Measurements from ENCODE around the gene KLHL3. TPM values are rescaled to one million over a fixed set of nuclear protein-coding genes. Genes with fewer than 3 reads are reported as not detected.

KLHL3 gene
- total and polyA plus RNA-seq, 4 donors, result 1.0 to 14.2 (median 4.4) TPM

- Histone ChIP-seq H3K9ac (ENCODE audit: insufficient read depth in 1 of 2, low read length in 2 of 2) (no peak overlapping the region), H3K36me3 (ENCODE audit: control insufficient read depth in 4 of 4, insufficient read depth in 4 of 4, low read length in 4 of 4) (no peaks in the 10 kb centered on the region), H3K27ac (ENCODE audit: low read depth in 1 of 2, low read length in 1 of 2) (no peak overlapping the region), H3K27me3 (ENCODE audit: control insufficient read depth in 3 of 3, insufficient read depth in 3 of 3, low read length in 2 of 3) (peaks cover 0 to 2% (median 2%) of the 10 kb centered on the region in 3 donors), H3K9me3 (ENCODE audit: control insufficient read depth in 4 of 4, insufficient read depth in 3 of 4, low read length in 3 of 4) (no peaks in the 10 kb centered on the region), H3K4me1 (ENCODE audit: control insufficient read depth in 5 of 5, insufficient read depth in 5 of 5, low read length in 5 of 5) (no peaks in the 10 kb centered on the region), H3K4me3 (no peak overlapping the region)
- ATAC-seq (ENCODE audit: insufficient read depth, low FRiP score), result no peak
- no peak for TF ChIP-seq CTCF (IDR thresholded peaks at IDR 0.05; ENCODE audit: control extremely low read depth, extremely low read depth)
- WGBS, 2 donors, result 88 to 100% methylated on average over 2 of the region's 2 CpGs
- DNase-seq, result no peak
These were observed 126.8 kb downstream of the KLHL3 start for GRCh38 chr5:137609127-137609526.

DNA sequence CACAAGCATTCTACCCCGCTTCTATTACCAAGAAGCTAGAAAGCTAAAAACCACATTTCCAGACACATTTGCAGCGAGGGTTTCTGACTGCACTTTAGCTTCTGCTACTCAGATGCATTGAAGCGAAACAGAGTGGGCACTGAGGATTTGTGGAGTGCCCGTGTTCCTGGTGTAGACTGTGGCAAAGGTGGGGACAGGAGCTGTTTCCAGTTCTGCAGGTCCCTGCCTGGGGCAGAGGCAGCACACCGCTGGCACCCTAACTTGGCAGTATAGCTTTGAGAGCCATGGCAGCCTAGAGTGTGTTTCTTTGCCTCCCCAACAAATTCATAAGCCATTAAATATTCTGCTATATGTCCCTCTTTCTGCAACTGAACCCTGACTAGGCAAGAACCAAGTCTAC, 128.1 kb downstream of the KLHL3 start:
- H3K9ac ChIP-seq (ENCODE audit: insufficient read depth in 1 of 2, low read length in 2 of 2), result no peak overlapping the region

DNA sequence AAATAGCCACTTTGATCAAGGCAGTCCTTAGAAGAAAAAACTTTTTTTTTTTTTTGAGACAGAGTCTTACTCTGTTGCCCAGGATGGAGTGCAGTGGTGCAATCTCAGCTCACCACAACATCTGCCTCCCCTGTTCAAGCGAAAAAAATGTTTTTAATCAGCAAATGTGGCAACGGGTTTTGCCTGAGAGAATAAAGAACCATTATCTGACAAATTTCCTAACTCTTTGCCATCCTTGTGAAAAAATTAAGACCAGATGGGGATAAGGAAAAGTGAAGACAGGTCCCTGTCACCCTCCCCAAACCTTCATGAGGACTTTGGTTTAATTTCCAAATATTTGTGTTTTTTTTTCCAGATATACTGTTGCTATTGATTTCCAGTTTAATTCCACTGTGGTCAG, 129.5 kb downstream of the KLHL3 start:
- no peaks in the 10 kb centered on the region for H3K4me1 ChIP-seq (ENCODE audit: control insufficient read depth in 5 of 5, insufficient read depth in 5 of 5, low read length in 5 of 5)
- WGBS, 2 donors, result 68 to 76% methylated on average over 2 of the region's 2 CpGs
- no peak for TF ChIP-seq CTCF (IDR thresholded peaks at IDR 0.05; ENCODE audit: control extremely low read depth, extremely low read depth)
- no peak for DNase-seq
- no peak for ATAC-seq (ENCODE audit: insufficient read depth, low FRiP score)
- H3K9me3 ChIP-seq (ENCODE audit: control insufficient read depth in 4 of 4, insufficient read depth in 3 of 4, low read length in 3 of 4), result no peaks in the 10 kb centered on the region
- no peak overlapping the region for H3K4me3 ChIP-seq
- H3K27me3 ChIP-seq (ENCODE audit: control insufficient read depth in 3 of 3, insufficient read depth in 3 of 3, low read length in 2 of 3), result peaks cover 0 to 2% (median 2%) of the 10 kb centered on the region in 3 donors
- H3K9ac ChIP-seq (ENCODE audit: insufficient read depth in 1 of 2, low read length in 2 of 2), result no peak overlapping the region
- no peak overlapping the region for H3K27ac ChIP-seq (ENCODE audit: low read depth in 1 of 2, low read length in 1 of 2)
- H3K36me3 ChIP-seq (ENCODE audit: control insufficient read depth in 4 of 4, insufficient read depth in 4 of 4, low read length in 4 of 4), result no peaks in the 10 kb centered on the region

More for the DNA sequence above, 128.1 kb downstream of the KLHL3 start:
- Histone ChIP-seq H3K4me3 (no peak overlapping the region), H3K9me3 (ENCODE audit: control insufficient read depth in 4 of 4, insufficient read depth in 3 of 4, low read length in 3 of 4) (no peaks in the 10 kb centered on the region), H3K36me3 (ENCODE audit: control insufficient read depth in 4 of 4, insufficient read depth in 4 of 4, low read length in 4 of 4) (no peaks in the 10 kb centered on the region), H3K27ac (ENCODE audit: low read depth in 1 of 2, low read length in 1 of 2) (no peak overlapping the region), H3K4me1 (ENCODE audit: control insufficient read depth in 5 of 5, insufficient read depth in 5 of 5, low read length in 5 of 5) (no peaks in the 10 kb centered on the region), H3K27me3 (ENCODE audit: control insufficient read depth in 3 of 3, insufficient read depth in 3 of 3, low read length in 2 of 3) (peaks cover 0 to 2% (median 2%) of the 10 kb centered on the region in 3 donors)
- no peak for TF ChIP-seq CTCF (IDR thresholded peaks at IDR 0.05; ENCODE audit: control extremely low read depth, extremely low read depth)
- ATAC-seq (ENCODE audit: insufficient read depth, low FRiP score) (no peak), DNase-seq (no peak)
- 76 to 81% methylated on average over 5 of the region's 5 CpGs for WGBS, 2 donors

DNA sequence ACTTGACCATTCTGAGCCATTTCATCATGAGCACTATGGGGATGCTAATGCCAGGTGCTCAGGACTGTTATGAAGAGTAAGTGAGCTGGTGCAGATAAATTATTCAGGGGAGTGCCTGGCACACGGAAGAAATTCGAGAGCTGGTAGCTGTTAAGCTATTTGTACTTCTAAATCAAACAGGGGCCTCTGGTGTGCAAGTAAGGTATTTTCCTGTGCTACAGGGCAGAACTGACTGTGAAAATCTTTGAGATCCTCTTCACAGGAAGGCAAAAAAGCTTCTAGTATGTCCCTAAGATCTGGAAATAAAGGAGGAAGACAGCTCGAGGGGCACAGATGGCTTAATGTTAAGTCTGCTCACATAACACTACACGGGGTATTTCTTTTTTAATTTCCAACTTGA, 130.5 kb downstream of the KLHL3 start:
- Histone ChIP-seq H3K4me1 (ENCODE audit: control insufficient read depth in 5 of 5, insufficient read depth in 5 of 5, low read length in 5 of 5) (no peaks in the 10 kb centered on the region), H3K9ac (ENCODE audit: insufficient read depth in 1 of 2, low read length in 2 of 2) (no peak overlapping the region), H3K9me3 (ENCODE audit: control insufficient read depth in 4 of 4, insufficient read depth in 3 of 4, low read length in 3 of 4) (no peaks in the 10 kb centered on the region), H3K36me3 (ENCODE audit: control insufficient read depth in 4 of 4, insufficient read depth in 4 of 4, low read length in 4 of 4) (no peaks in the 10 kb centered on the region), H3K27ac (ENCODE audit: low read depth in 1 of 2, low read length in 1 of 2) (no peak overlapping the region), H3K27me3 (ENCODE audit: control insufficient read depth in 3 of 3, insufficient read depth in 3 of 3, low read length in 2 of 3) (peaks cover 0 to 2% (median 2%) of the 10 kb centered on the region in 3 donors), H3K4me3 (no peak overlapping the region)
- no peak for TF ChIP-seq CTCF (IDR thresholded peaks at IDR 0.05; ENCODE audit: control extremely low read depth, extremely low read depth)
- DNase-seq (peak in 1 of 3 donors; percentile 15), ATAC-seq (ENCODE audit: insufficient read depth, low FRiP score) (no peak)
- 34 to 40% methylated on average over 4 of the region's 4 CpGs for WGBS, 2 donors

Measured in lung (tissue), 12 donors.